Smooth muscle cell (in vitro differentiated cells): ENCODE measurements around the gene PITX3. TPM values are rescaled to one million over a fixed set of nuclear protein-coding genes. Genes with fewer than 3 reads are reported as not detected.
A peak's percentile ranks its signal among the peaks of the same experiment; 100 is the strongest.

Experiments used
- DNase-seq: peaks from one replicate; lab custom pipeline; 2025; ENCODE audit not compliant: unreplicated experiment; lab: John Stamatoyannopoulos, UW
- H2AFZ ChIP-seq: fragments of 200-600 bp; sonication (generic); 2 replicates; pipeline ENCODE4 v1.6.0; 2016; ENCODE audit warnings: antibody characterized with exemption, low read depth, mild to moderate bottlenecking
- H3F3A ChIP-seq: fragments of 200-600 bp; sonication (generic); 2 replicates; pipeline ENCODE4 v1.6.0; 2017; ENCODE audit warnings: antibody characterized with exemption, low read depth
- H3K27ac ChIP-seq: fragments of 200-600 bp; sonication (generic); 2 replicates; pipeline ENCODE4 v1.5.1; 2016; ENCODE audit warnings: low read depth, mild to moderate bottlenecking
- H3K27me3 ChIP-seq: fragments of 200-600 bp; sonication (generic); 2 replicates; pipeline ENCODE4 v1.6.1; 2016; ENCODE audit warnings: low read depth, mild to moderate bottlenecking
- H3K36me3 ChIP-seq: fragments of 200-600 bp; sonication (generic); 2 replicates; pipeline ENCODE4 v1.5.1; 2016; ENCODE audit warnings: low read depth
- H3K4me1 ChIP-seq: fragments of 200-600 bp; sonication (generic); 2 replicates; pipeline ENCODE4 v1.5.1; 2016; ENCODE audit warnings: low read depth
- H3K4me2 ChIP-seq: fragments of 200-600 bp; sonication (generic); 2 replicates; pipeline ENCODE4 v1.6.0; 2016; ENCODE audit warnings: mild to moderate bottlenecking
- H3K4me3 ChIP-seq: fragments of 200-600 bp; sonication (generic); 2 replicates; pipeline ENCODE4 v1.5.1; 2016; ENCODE audit warnings: mild to moderate bottlenecking
- H3K79me2 ChIP-seq: fragments of 200-600 bp; sonication (generic); 2 replicates; pipeline ENCODE4 v1.6.0; 2016; ENCODE audit warnings: low read depth, mild to moderate bottlenecking
- H3K9ac ChIP-seq: fragments of 200-600 bp; sonication (generic); 2 replicates; pipeline ENCODE4 v1.6.0; 2016; ENCODE audit warnings: low read depth
- H3K9me3 ChIP-seq: fragments of 200-600 bp; sonication (generic); replicated peaks from 2 replicates; pipeline ENCODE4 v1.5.1; 2016; ENCODE audit warnings: low read depth
- H4K20me1 ChIP-seq: fragments of 200-600 bp; sonication (generic); 2 replicates; pipeline ENCODE4 v1.6.0; 2016; ENCODE audit warnings: low read depth
- WGBS: methylation state at CpG from one replicate; pipeline ENCODE4 v1.1.7; 2016; ENCODE audit warnings: low lambda C conversion rate; 5-methylcytosine and 5-hydroxymethylcytosine counted together
- polyA plus RNA-seq: library from polyadenylated mRNA; unstranded; fragments of >200 nt; fragmentation: Nextera tagmentation; extraction: Ambion mirVana; gene quantifications from 2 replicates; pipeline ENCODE4 v1.2.1, GENCODE V29; 2016
- total RNA-seq: library from RNA; depleted of rRNA; stranded (reverse); fragments of >200 nt; gene quantifications from 2 replicates; pipeline ENCODE4 v1.2.3, GENCODE V29; 2014
- TF ChIP-seq, protein P1 (sequence below): fragments of 200-600 bp; sonication (generic); IDR thresholded peaks from 2 replicates; pipeline ENCODE4 v1.5.1; 2017; ENCODE audit warnings: borderline replicate concordance, mild to moderate bottlenecking, antibody characterized with exemption; ENCODE audit not compliant: insufficient read depth, poor library complexity, severe bottlenecking

PITX3 gene
- total and polyA plus RNA-seq, 2 experiments from 2014 or later: 2.0 TPM; not detected in 1

DNA sequence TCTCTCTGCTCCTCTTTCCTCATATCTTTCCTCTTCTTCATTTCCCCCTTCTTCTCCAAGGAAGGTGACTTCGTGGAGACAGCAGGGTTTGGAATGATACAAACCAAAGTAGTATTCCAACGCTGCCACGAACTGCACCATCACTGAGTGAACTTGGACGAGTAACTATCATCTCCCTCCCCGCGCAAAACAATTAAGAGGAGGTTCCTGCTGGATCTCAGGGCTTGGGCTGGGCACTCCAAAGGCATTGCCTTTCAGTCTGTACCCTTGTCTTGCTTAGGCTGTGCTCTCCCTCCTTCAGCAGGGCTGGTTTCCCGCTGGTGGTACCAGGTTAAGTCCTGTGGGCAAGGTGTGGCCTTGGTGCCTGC, 790 bp upstream of the PITX3 start:
- WGBS: 27% methylated on average over 7 of the region's 7 CpGs
- peak overlapping the region; percentile 25 for H3K27ac ChIP-seq
- peak overlapping the region; percentile 47 for H3K9ac ChIP-seq

DNA sequence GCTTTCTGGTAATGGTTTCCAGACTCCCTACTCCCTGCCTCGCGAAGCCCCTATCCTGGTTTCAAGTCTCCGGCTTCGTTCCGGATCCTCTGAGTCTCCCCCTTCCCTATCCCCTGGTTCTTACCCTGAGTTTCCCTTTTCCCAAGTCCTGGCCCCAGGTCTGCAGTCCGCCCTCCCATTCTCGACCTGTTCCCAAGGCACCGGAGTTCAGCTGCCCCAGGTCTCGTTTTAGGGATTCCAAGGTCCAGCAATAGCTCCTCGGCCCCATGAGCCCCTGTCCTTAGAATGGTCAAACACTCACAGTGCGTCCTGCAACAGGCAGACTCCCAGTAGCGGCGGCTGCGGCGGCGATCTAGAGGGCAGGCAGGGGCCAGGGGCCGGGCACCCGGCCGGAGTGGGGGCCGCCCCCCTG, 274 bp downstream of the PITX3 start:
- H3K9me3 ChIP-seq: no peaks in the 10 kb centered on the region
- H3K27ac ChIP-seq: no peak overlapping the region
- peaks cover 1% of the 10 kb centered on the region for H4K20me1 ChIP-seq
- peaks cover 11% of the 10 kb centered on the region for H3K4me1 ChIP-seq
- H3K36me3 ChIP-seq: no peaks in the 10 kb centered on the region
- no peak overlapping the region for H3K9ac ChIP-seq
- H3K4me2 ChIP-seq: peak overlapping the region; percentile 96
- H3K4me3 ChIP-seq: peak overlapping the region; percentile 67
- TF ChIP-seq, protein P1, sequence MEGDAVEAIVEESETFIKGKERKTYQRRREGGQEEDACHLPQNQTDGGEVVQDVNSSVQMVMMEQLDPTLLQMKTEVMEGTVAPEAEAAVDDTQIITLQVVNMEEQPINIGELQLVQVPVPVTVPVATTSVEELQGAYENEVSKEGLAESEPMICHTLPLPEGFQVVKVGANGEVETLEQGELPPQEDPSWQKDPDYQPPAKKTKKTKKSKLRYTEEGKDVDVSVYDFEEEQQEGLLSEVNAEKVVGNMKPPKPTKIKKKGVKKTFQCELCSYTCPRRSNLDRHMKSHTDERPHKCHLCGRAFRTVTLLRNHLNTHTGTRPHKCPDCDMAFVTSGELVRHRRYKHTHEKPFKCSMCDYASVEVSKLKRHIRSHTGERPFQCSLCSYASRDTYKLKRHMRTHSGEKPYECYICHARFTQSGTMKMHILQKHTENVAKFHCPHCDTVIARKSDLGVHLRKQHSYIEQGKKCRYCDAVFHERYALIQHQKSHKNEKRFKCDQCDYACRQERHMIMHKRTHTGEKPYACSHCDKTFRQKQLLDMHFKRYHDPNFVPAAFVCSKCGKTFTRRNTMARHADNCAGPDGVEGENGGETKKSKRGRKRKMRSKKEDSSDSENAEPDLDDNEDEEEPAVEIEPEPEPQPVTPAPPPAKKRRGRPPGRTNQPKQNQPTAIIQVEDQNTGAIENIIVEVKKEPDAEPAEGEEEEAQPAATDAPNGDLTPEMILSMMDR: no peak
- H3K79me2 ChIP-seq: peaks cover 5% of the 10 kb centered on the region
- H3K27me3 ChIP-seq: peaks cover 34% of the 10 kb centered on the region
- 4% methylated on average over 19 of the region's 20 CpGs for WGBS
- H2AFZ ChIP-seq: peak overlapping the region; percentile 85
- no peak for DNase-seq
- H3F3A ChIP-seq: no peaks in the 10 kb centered on the region

More for the DNA sequence above, 790 bp upstream of the PITX3 start:
- Histone ChIP-seq H3K4me1 (peaks cover 16% of the 10 kb centered on the region), H3K9me3 (no peaks in the 10 kb centered on the region), H3K4me2 (peak overlapping the region; percentile 96), H3K79me2 (peaks cover 16% of the 10 kb centered on the region), H3K4me3 (peak overlapping the region; percentile 67), H3F3A (no peaks in the 10 kb centered on the region), H3K36me3 (no peaks in the 10 kb centered on the region), H4K20me1 (peaks cover 12% of the 10 kb centered on the region), H3K27me3 (peaks cover 32% of the 10 kb centered on the region), H2AFZ (peak overlapping the region; percentile 85)
- DNase-seq: no peak
- TF ChIP-seq, protein P1: no peak

DNA sequence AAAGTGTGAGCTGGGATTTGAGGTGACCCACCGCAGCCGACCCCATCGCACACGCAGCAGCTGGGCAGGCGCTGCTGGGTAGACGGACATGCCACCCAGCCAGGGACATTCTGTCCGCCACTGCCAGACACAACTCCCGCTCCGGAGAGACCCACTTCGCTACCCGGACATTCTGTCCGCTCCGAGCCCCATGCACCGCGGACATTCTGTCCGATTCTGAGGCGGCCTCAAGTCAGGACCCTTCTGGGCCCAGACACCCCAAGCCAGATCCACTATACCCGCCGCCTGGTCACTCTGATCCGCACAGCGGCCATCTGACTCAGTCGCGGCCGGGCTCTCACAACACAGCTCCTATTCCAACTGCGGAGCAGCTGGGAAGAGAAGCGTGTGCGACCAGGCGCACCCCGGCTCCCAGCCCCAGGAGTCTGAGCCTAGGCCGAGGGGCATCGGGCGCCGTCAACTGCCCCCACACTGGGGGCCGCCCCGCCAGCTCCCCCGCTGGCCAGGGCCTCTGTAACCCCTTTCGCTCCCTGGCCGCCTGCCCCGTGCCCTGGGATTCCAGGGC, 763 bp downstream of the PITX3 start:
- H3K79me2 ChIP-seq: peaks cover under 1% of the 10 kb centered on the region
- H3K4me1 ChIP-seq: peaks cover 11% of the 10 kb centered on the region
- peak overlapping the region; percentile 85 for H2AFZ ChIP-seq
- H3K36me3 ChIP-seq: no peaks in the 10 kb centered on the region
- H3K9ac ChIP-seq: no peak overlapping the region
- TF ChIP-seq, protein P1: no peak
- H4K20me1 ChIP-seq: no peaks in the 10 kb centered on the region
- H3K27ac ChIP-seq: no peak overlapping the region
- H3K27me3 ChIP-seq: peaks cover 34% of the 10 kb centered on the region
- peak overlapping the region; percentile 67 for H3K4me3 ChIP-seq
- H3K4me2 ChIP-seq: peak overlapping the region; percentile 96
- no peak for DNase-seq
- WGBS: 31% methylated on average over 35 of the region's 39 CpGs
- peaks cover under 1% of the 10 kb centered on the region for H3F3A ChIP-seq
- no peaks in the 10 kb centered on the region for H3K9me3 ChIP-seq

DNA sequence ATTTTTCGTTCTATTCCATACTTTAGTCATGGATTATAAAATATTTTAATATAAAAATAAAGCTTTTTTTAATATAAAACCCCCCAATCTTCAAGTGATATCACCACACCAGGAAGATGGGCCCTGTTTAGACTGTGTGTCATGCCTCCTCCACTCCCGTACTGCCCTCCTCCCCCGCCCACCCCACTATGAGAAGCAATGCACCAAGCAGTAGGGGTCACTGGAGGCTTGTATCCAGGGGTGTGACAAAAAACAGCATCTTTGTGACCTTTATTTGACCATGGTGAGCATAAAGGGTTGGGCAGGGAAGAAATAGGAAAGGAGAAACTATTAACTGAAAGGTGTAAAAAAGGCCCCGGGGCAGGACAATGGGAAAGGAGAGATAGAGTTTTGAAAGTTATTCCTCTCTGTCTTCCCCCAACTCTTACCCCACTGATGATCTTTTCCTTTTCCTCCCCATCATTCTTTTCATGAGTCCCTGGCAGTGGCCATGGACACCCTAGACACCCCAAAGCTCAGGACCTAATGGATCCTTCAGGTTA, 3.5 kb downstream of the PITX3 start:
- 67% methylated on average over 4 of the region's 4 CpGs for WGBS
- no peak overlapping the region for H3K9ac ChIP-seq
- DNase-seq: no peak
- peaks cover 34% of the 10 kb centered on the region for H3K27me3 ChIP-seq
- H2AFZ ChIP-seq: no peak overlapping the region
- H3K27ac ChIP-seq: no peak overlapping the region
- no peaks in the 10 kb centered on the region for H3K79me2 ChIP-seq
- H3K36me3 ChIP-seq: no peaks in the 10 kb centered on the region
- TF ChIP-seq, protein P1: no peak
- peaks cover 8% of the 10 kb centered on the region for H3K4me1 ChIP-seq
- H3K4me3 ChIP-seq: no peak overlapping the region
- H3K9me3 ChIP-seq: no peaks in the 10 kb centered on the region
- no peak overlapping the region for H3K4me2 ChIP-seq
- H4K20me1 ChIP-seq: no peaks in the 10 kb centered on the region
- H3F3A ChIP-seq: peaks cover 4% of the 10 kb centered on the region
